Stomach (tissue), 4 donors: Measurements from ENCODE around the gene MAMLD1.

Experiments used
- EP300 ChIP-seq: sonication (generic); formaldehyde crosslinking; IDR thresholded peaks from one replicate; pipeline ENCODE4 v1.6.1; 2017; ENCODE audit warnings: antibody characterized with exemption
- POLR2A ChIP-seq, 4 donors: fragments of 450-650 bp; IDR thresholded peaks; one replicate each; pipeline ENCODE4 v1.6.1; 2016; ENCODE audit warnings: antibody characterized with exemption in 4 of 4, control low read depth in 2 of 4, mild to moderate bottlenecking in 1 of 4, moderate library complexity in 1 of 4
- POLR2AphosphoS5 ChIP-seq, 3 donors: sonication (generic); formaldehyde crosslinking; IDR thresholded peaks; one replicate each; pipeline ENCODE4 v1.6.1; 2016; ENCODE audit warnings: antibody characterized with exemption in 3 of 3
- TF ChIP-seq, protein P1 (sequence below), 7 experiments: fragments of 450-650 bp in 4 of 7; fragments of 200-600 bp in 3 of 7; sonication (generic) in 3 of 7; IDR thresholded peaks; one replicate each; pipeline ENCODE4 v1.5.1; 2016 to 2019; ENCODE audit warnings: antibody characterized with exemption in 7 of 7, control low read depth in 2 of 7, mild to moderate bottlenecking in 1 of 7

DNA sequence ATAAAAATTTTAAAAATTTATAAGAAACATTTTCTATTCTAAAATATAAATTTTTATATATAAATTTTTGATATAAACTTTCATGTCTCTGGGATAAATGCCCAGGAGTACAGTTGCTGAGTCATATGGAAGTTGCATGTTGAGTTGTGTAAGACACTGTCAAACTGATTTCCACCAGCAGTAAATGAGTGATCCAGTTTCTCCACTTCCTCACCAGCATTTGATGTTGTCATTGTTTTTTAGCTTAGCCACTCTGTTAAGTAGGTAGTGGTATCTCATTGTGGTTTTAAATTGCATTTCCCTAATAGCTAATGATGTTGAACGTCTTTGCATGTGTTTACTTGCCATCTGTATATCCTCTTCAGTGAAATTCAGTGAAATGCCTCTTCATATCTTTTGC is 66.5 kb downstream of the MAMLD1 start:
- TF ChIP-seq, protein P1, sequence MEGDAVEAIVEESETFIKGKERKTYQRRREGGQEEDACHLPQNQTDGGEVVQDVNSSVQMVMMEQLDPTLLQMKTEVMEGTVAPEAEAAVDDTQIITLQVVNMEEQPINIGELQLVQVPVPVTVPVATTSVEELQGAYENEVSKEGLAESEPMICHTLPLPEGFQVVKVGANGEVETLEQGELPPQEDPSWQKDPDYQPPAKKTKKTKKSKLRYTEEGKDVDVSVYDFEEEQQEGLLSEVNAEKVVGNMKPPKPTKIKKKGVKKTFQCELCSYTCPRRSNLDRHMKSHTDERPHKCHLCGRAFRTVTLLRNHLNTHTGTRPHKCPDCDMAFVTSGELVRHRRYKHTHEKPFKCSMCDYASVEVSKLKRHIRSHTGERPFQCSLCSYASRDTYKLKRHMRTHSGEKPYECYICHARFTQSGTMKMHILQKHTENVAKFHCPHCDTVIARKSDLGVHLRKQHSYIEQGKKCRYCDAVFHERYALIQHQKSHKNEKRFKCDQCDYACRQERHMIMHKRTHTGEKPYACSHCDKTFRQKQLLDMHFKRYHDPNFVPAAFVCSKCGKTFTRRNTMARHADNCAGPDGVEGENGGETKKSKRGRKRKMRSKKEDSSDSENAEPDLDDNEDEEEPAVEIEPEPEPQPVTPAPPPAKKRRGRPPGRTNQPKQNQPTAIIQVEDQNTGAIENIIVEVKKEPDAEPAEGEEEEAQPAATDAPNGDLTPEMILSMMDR (IDR thresholded peaks at IDR 0.05) = no peak
- TF ChIP-seq POLR2A (IDR thresholded peaks at IDR 0.05) (no peak), EP300 (no peak), POLR2AphosphoS5 (IDR thresholded peaks at IDR 0.05) (no peak)
